GM18499 (cell line): ENCODE measurements around the gene CFAP69.

Source experiments
- ATAC-seq: cut with Tn5 transposase; IDR thresholded peaks from one replicate; pipeline ENCODE4 v1.9.1; 2021; ENCODE audit warnings: moderate number of reproducible peaks; ENCODE audit not compliant: insufficient read depth, unreplicated experiment

Gene CFAP69

GRCh38 chr7:90267263-90267858 is 22.4 kb downstream of the CFAP69 start:
- no peak for ATAC-seq

GRCh38 chr7:90269163-90269562 is 24.2 kb downstream of the CFAP69 start:
- no peak for ATAC-seq

- no peak for ATAC-seq
Measured at GRCh38 chr7:90270431-90271178, 25.6 kb downstream of the CFAP69 start.

GRCh38 chr7:90271753-90272152 is 26.8 kb downstream of the CFAP69 start:
- no peak for ATAC-seq

GRCh38 chr7:90272242-90272641 is 27.3 kb downstream of the CFAP69 start:
- ATAC-seq = no peak

GRCh38 chr7:90274161-90274560 is 29.2 kb downstream of the CFAP69 start:
- no peak for ATAC-seq

- ATAC-seq = no peak
Measured at GRCh38 chr7:90276033-90276728, 31.2 kb downstream of the CFAP69 start.

GRCh38 chr7:90288154-90288553 is 43.2 kb downstream of the CFAP69 start:
- no peak for ATAC-seq

GRCh38 chr7:90290244-90291113 is 45.5 kb downstream of the CFAP69 start:
- ATAC-seq = no peak

GRCh38 chr7:90298145-90299038 is 53.4 kb downstream of the CFAP69 start:
- ATAC-seq = peak; percentile 67

- ATAC-seq = no peak
Measured at GRCh38 chr7:90303241-90303640, 58.3 kb downstream of the CFAP69 start.

GRCh38 chr7:90309872-90310271 is 64.9 kb downstream of the CFAP69 start:
- ATAC-seq = no peak

GRCh38 chr7:90311175-90311574 is 66.2 kb downstream of the CFAP69 start:
- no peak for ATAC-seq

- no peak for ATAC-seq
Measured at GRCh38 chr7:90312745-90313144, 67.8 kb downstream of the CFAP69 start.

- no peak for ATAC-seq
Measured at GRCh38 chr7:90313907-90314306, 68.9 kb downstream of the CFAP69 start.

GRCh38 chr7:90320014-90320413 is 75.0 kb downstream of the CFAP69 start:
- ATAC-seq = no peak

GRCh38 chr7:90320418-90320800 is 75.4 kb downstream of the CFAP69 start:
- no peak for ATAC-seq

- ATAC-seq = no peak
Measured at GRCh38 chr7:90320801-90321494, 76.0 kb downstream of the CFAP69 start, which contains the start of gene FAM237B. FAM237B (minus strand) TSS chr7:90321304; CDS start chr7:90319748, 1,556 bp downstream.

- no peak for ATAC-seq
Measured at GRCh38 chr7:90322837-90323236, 77.9 kb downstream of the CFAP69 start.
